ENCODE data around the gene ADAMTS2.

ADAMTS2 gene

GRCh38 chr5:179215576-179215975 is 129.7 kb downstream of the ADAMTS2 start:
- Histone ChIP-seq H3K4me3 (ENCODE audit: low read depth in 1 of 2, low read length in 2 of 2) (no peak overlapping the region), H3K4me1 (ENCODE audit: control insufficient read depth in 1 of 2, insufficient read depth in 2 of 2, low read length in 2 of 2) (no peaks in the 10 kb centered on the region), H3K27me3 (ENCODE audit: low read depth, low read length) (no peaks in the 10 kb centered on the region), H3K27ac (ENCODE audit: low read length) (no peak overlapping the region), H3K36me3 (ENCODE audit: control insufficient read depth in 1 of 2, insufficient read depth in 2 of 2, low read length in 2 of 2) (no peaks in the 10 kb centered on the region), H3K9me3 (ENCODE audit: control insufficient read depth in 1 of 2, low read length in 2 of 2) (no peaks in the 10 kb centered on the region)

GRCh38 chr5:179214678-179215077 is 130.6 kb downstream of the ADAMTS2 start:
- Histone ChIP-seq H3K4me1 (ENCODE audit: control insufficient read depth in 1 of 2, insufficient read depth in 2 of 2, low read length in 2 of 2) (no peaks in the 10 kb centered on the region), H3K4me3 (ENCODE audit: low read depth in 1 of 2, low read length in 2 of 2) (no peak overlapping the region), H3K27me3 (ENCODE audit: low read depth, low read length) (no peaks in the 10 kb centered on the region), H3K27ac (ENCODE audit: low read length) (no peak overlapping the region), H3K36me3 (ENCODE audit: control insufficient read depth in 1 of 2, insufficient read depth in 2 of 2, low read length in 2 of 2) (no peaks in the 10 kb centered on the region), H3K9me3 (ENCODE audit: control insufficient read depth in 1 of 2, low read length in 2 of 2) (no peaks in the 10 kb centered on the region)

GRCh38 chr5:179212870-179213269 is 132.4 kb downstream of the ADAMTS2 start:
- no peak overlapping the region for H3K4me3 ChIP-seq (ENCODE audit: low read depth in 1 of 2, low read length in 2 of 2)
- H3K27ac ChIP-seq (ENCODE audit: low read length), result no peak overlapping the region
- no peaks in the 10 kb centered on the region for H3K4me1 ChIP-seq (ENCODE audit: control insufficient read depth in 1 of 2, insufficient read depth in 2 of 2, low read length in 2 of 2)
- H3K9me3 ChIP-seq (ENCODE audit: control insufficient read depth in 1 of 2, low read length in 2 of 2), result no peaks in the 10 kb centered on the region
- no peaks in the 10 kb centered on the region for H3K27me3 ChIP-seq (ENCODE audit: low read depth, low read length)
- no peaks in the 10 kb centered on the region for H3K36me3 ChIP-seq (ENCODE audit: control insufficient read depth in 1 of 2, insufficient read depth in 2 of 2, low read length in 2 of 2)

GRCh38 chr5:179211631-179212030 is 133.6 kb downstream of the ADAMTS2 start:
- H3K36me3 ChIP-seq (ENCODE audit: control insufficient read depth in 1 of 2, insufficient read depth in 2 of 2, low read length in 2 of 2), result no peaks in the 10 kb centered on the region
- no peaks in the 10 kb centered on the region for H3K4me1 ChIP-seq (ENCODE audit: control insufficient read depth in 1 of 2, insufficient read depth in 2 of 2, low read length in 2 of 2)
- no peak overlapping the region for H3K27ac ChIP-seq (ENCODE audit: low read length)
- no peaks in the 10 kb centered on the region for H3K9me3 ChIP-seq (ENCODE audit: control insufficient read depth in 1 of 2, low read length in 2 of 2)
- no peaks in the 10 kb centered on the region for H3K27me3 ChIP-seq (ENCODE audit: low read depth, low read length)
- H3K4me3 ChIP-seq (ENCODE audit: low read depth in 1 of 2, low read length in 2 of 2), result no peak overlapping the region

- no peaks in the 10 kb centered on the region for H3K9me3 ChIP-seq (ENCODE audit: control insufficient read depth in 1 of 2, low read length in 2 of 2)
- H3K27me3 ChIP-seq (ENCODE audit: low read depth, low read length), result no peaks in the 10 kb centered on the region
- H3K4me3 ChIP-seq (ENCODE audit: low read depth in 1 of 2, low read length in 2 of 2), result no peak overlapping the region
- H3K36me3 ChIP-seq (ENCODE audit: control insufficient read depth in 1 of 2, insufficient read depth in 2 of 2, low read length in 2 of 2), result no peaks in the 10 kb centered on the region
- H3K4me1 ChIP-seq (ENCODE audit: control insufficient read depth in 1 of 2, insufficient read depth in 2 of 2, low read length in 2 of 2), result no peaks in the 10 kb centered on the region
- H3K27ac ChIP-seq (ENCODE audit: low read length), result no peak overlapping the region
These were observed 134.2 kb downstream of the ADAMTS2 start for GRCh38 chr5:179211068-179211467.

GRCh38 chr5:179210478-179210877 is 134.8 kb downstream of the ADAMTS2 start:
- no peaks in the 10 kb centered on the region for H3K9me3 ChIP-seq (ENCODE audit: control insufficient read depth in 1 of 2, low read length in 2 of 2)

GRCh38 chr5:179209359-179210150 is 135.7 kb downstream of the ADAMTS2 start:
- no peaks in the 10 kb centered on the region for H3K36me3 ChIP-seq (ENCODE audit: control insufficient read depth in 1 of 2, insufficient read depth in 2 of 2, low read length in 2 of 2)
- no peaks in the 10 kb centered on the region for H3K4me1 ChIP-seq (ENCODE audit: control insufficient read depth in 1 of 2, insufficient read depth in 2 of 2, low read length in 2 of 2)
- H3K27ac ChIP-seq (ENCODE audit: low read length), result no peak overlapping the region
- H3K27me3 ChIP-seq (ENCODE audit: low read depth, low read length), result no peaks in the 10 kb centered on the region
- H3K4me3 ChIP-seq (ENCODE audit: low read depth in 1 of 2, low read length in 2 of 2), result no peak overlapping the region
- no peaks in the 10 kb centered on the region for H3K9me3 ChIP-seq (ENCODE audit: control insufficient read depth in 1 of 2, low read length in 2 of 2)

More at GRCh38 chr5:179210478-179210877, 134.8 kb downstream of the ADAMTS2 start:
- Histone ChIP-seq H3K27ac (ENCODE audit: low read length) (no peak overlapping the region), H3K4me1 (ENCODE audit: control insufficient read depth in 1 of 2, insufficient read depth in 2 of 2, low read length in 2 of 2) (no peaks in the 10 kb centered on the region), H3K4me3 (ENCODE audit: low read depth in 1 of 2, low read length in 2 of 2) (no peak overlapping the region), H3K36me3 (ENCODE audit: control insufficient read depth in 1 of 2, insufficient read depth in 2 of 2, low read length in 2 of 2) (no peaks in the 10 kb centered on the region), H3K27me3 (ENCODE audit: low read depth, low read length) (no peaks in the 10 kb centered on the region)

GRCh38 chr5:179208706-179209358 is 136.4 kb downstream of the ADAMTS2 start:
- Histone ChIP-seq H3K4me1 (ENCODE audit: control insufficient read depth in 1 of 2, insufficient read depth in 2 of 2, low read length in 2 of 2) (no peaks in the 10 kb centered on the region), H3K36me3 (ENCODE audit: control insufficient read depth in 1 of 2, insufficient read depth in 2 of 2, low read length in 2 of 2) (no peaks in the 10 kb centered on the region), H3K27me3 (ENCODE audit: low read depth, low read length) (no peaks in the 10 kb centered on the region), H3K4me3 (ENCODE audit: low read depth in 1 of 2, low read length in 2 of 2) (no peak overlapping the region), H3K9me3 (ENCODE audit: control insufficient read depth in 1 of 2, low read length in 2 of 2) (no peaks in the 10 kb centered on the region), H3K27ac (ENCODE audit: low read length) (no peak overlapping the region)

- no peaks in the 10 kb centered on the region for H3K27me3 ChIP-seq (ENCODE audit: low read depth, low read length)
- no peaks in the 10 kb centered on the region for H3K9me3 ChIP-seq (ENCODE audit: control insufficient read depth in 1 of 2, low read length in 2 of 2)
- H3K4me1 ChIP-seq (ENCODE audit: control insufficient read depth in 1 of 2, insufficient read depth in 2 of 2, low read length in 2 of 2), result no peaks in the 10 kb centered on the region
- H3K4me3 ChIP-seq (ENCODE audit: low read depth in 1 of 2, low read length in 2 of 2), result no peak overlapping the region
- no peak overlapping the region for H3K27ac ChIP-seq (ENCODE audit: low read length)
- no peaks in the 10 kb centered on the region for H3K36me3 ChIP-seq (ENCODE audit: control insufficient read depth in 1 of 2, insufficient read depth in 2 of 2, low read length in 2 of 2)
These were observed 137.1 kb downstream of the ADAMTS2 start for GRCh38 chr5:179207920-179208705.

- no peak overlapping the region for H3K4me3 ChIP-seq (ENCODE audit: low read depth in 1 of 2, low read length in 2 of 2)
- H3K36me3 ChIP-seq (ENCODE audit: control insufficient read depth in 1 of 2, insufficient read depth in 2 of 2, low read length in 2 of 2), result no peaks in the 10 kb centered on the region
- H3K9me3 ChIP-seq (ENCODE audit: control insufficient read depth in 1 of 2, low read length in 2 of 2), result no peaks in the 10 kb centered on the region
- no peaks in the 10 kb centered on the region for H3K27me3 ChIP-seq (ENCODE audit: low read depth, low read length)
- H3K4me1 ChIP-seq (ENCODE audit: control insufficient read depth in 1 of 2, insufficient read depth in 2 of 2, low read length in 2 of 2), result no peaks in the 10 kb centered on the region
- H3K27ac ChIP-seq (ENCODE audit: low read length), result no peak overlapping the region
These were observed 137.8 kb downstream of the ADAMTS2 start for GRCh38 chr5:179207470-179207869.

GRCh38 chr5:179206366-179206765 is 138.9 kb downstream of the ADAMTS2 start:
- Histone ChIP-seq H3K4me1 (ENCODE audit: control insufficient read depth in 1 of 2, insufficient read depth in 2 of 2, low read length in 2 of 2) (no peaks in the 10 kb centered on the region), H3K4me3 (ENCODE audit: low read depth in 1 of 2, low read length in 2 of 2) (no peak overlapping the region), H3K9me3 (ENCODE audit: control insufficient read depth in 1 of 2, low read length in 2 of 2) (no peaks in the 10 kb centered on the region), H3K36me3 (ENCODE audit: control insufficient read depth in 1 of 2, insufficient read depth in 2 of 2, low read length in 2 of 2) (no peaks in the 10 kb centered on the region), H3K27ac (ENCODE audit: low read length) (no peak overlapping the region), H3K27me3 (ENCODE audit: low read depth, low read length) (no peaks in the 10 kb centered on the region)

Measured in muscle layer of duodenum (tissue), 2 donors.